H1 (cell line): ENCODE measurements around the gene SMYD1. TPM values are rescaled to one million over a fixed set of nuclear protein-coding genes. Genes with fewer than 3 reads are reported as not detected.
A peak's percentile ranks its signal among the peaks of the same experiment; 100 is the strongest.

Experiments
- CREB1 ChIP-seq: IDR thresholded peaks from 2 replicates; pipeline ENCODE4 v1.6.1; 2012; ENCODE audit warnings: inconsistent platforms
- E2F6 ChIP-seq: IDR thresholded peaks from 2 replicates; pipeline ENCODE4 v1.6.1; 2012; ENCODE audit warnings: inconsistent platforms
- EGR1 ChIP-seq: IDR thresholded peaks from 2 replicates; pipeline ENCODE4 v1.6.1; 2011; ENCODE audit warnings: low read depth, low read length, borderline replicate concordance
- GTF2F1 ChIP-seq: IDR thresholded peaks from 2 replicates; pipeline ENCODE4 v1.6.1; 2012; ENCODE audit warnings: low read depth, low read length, improper control_type of control experiment, borderline replicate concordance
- JUND ChIP-seq: IDR thresholded peaks from 2 replicates; pipeline ENCODE4 v1.6.1; 2011; ENCODE audit warnings: mild to moderate bottlenecking, improper control_type of control experiment, low read length
- MAFK ChIP-seq: IDR thresholded peaks from 2 replicates; pipeline ENCODE4 v1.6.1; 2012; ENCODE audit warnings: low read depth, mild to moderate bottlenecking, improper control_type of control experiment, low read length
- MAX ChIP-seq: IDR thresholded peaks from 2 replicates; pipeline ENCODE4 v1.6.1; 2012; ENCODE audit warnings: inconsistent platforms
- NRF1 ChIP-seq: IDR thresholded peaks from 2 replicates; pipeline ENCODE4 v1.6.1; 2011; ENCODE audit warnings: mild to moderate bottlenecking, low read depth, low read length, improper control_type of control experiment
- PHF8 ChIP-seq: fragments of 200-600 bp; sonication (generic); conservative IDR thresholded peaks from 2 replicates; pipeline ENCODE4 v1.7.1; 2012; ENCODE audit warnings: low read depth, mild to moderate bottlenecking, inconsistent platforms, low read length, moderate library complexity
- YY1 ChIP-seq: IDR thresholded peaks from 2 replicates; pipeline ENCODE4 v1.6.1; 2011; ENCODE audit warnings: low read depth, mild to moderate bottlenecking, low read length
- polyA plus RNA-seq, 7 experiments: library from polyadenylated mRNA; depleted of rRNA in 3 of 7; stranded (reverse) in 5 of 7; unstranded in 2 of 7; fragments of >200 nt in 5 of 7; fragments of 200-250 nt in 2 of 7; gene quantifications; 1 replicate in 5 of 7; 2 replicates in 1 of 7; 4 replicates in 1 of 7; pipeline versions ENCODE4 v1.2.1 to v1.2.3, GENCODE V29; 2011 to 2013; ENCODE audit warnings: missing spikeins in 2 of 7, mixed read lengths in 2 of 7
- total RNA-seq: library from RNA; stranded (reverse); fragmentation: NEBNext Ultra II Directional; extraction: Animal tissue kit (Norgen Biotek cat#: 25700); gene quantifications from 2 replicates; pipeline ENCODE4 v1.2.1, GENCODE V29; 2021

The SMYD1 gene
- total and polyA plus RNA-seq, 2 of the 8 experiments (the other 6 are each of a cell fraction or from before 2014, with no cell fraction given) = 0.06 TPM; not detected in 1

GRCh38 chr2:88055371-88056128 lies 12.1 kb upstream of the SMYD1 start, which contains the start of gene KRCC1 (continued):
- TF ChIP-seq MAX = 0 out of 2 replicates have a peak, but pooled peaks have one; percentile 1
- no peak for TF ChIP-seq E2F6
- peak; percentile 35; the same call in 1 of the 2 replicates for TF ChIP-seq CREB1
- TF ChIP-seq JUND = no peak
- TF ChIP-seq NRF1 = peak; percentile 64
- 0 out of 2 replicates have a peak, but pooled peaks have one; percentile 73 for TF ChIP-seq GTF2F1
- TF ChIP-seq PHF8 = peak; percentile 90
- TF ChIP-seq MAFK = no peak
- TF ChIP-seq YY1 = peak; percentile 88
- peak; percentile 45 for TF ChIP-seq EGR1
